Fibroblast of skin of scalp (primary cell): Measurements from ENCODE around the gene UBL4B.

Experiments
- DNase-seq: peaks from one replicate; pipeline ENCODE4 v3.0.0-alpha.2; 2013

UBL4B gene

GRCh38 chr1:110085671-110086070 lies 26.6 kb upstream of the UBL4B start:
- no peak for DNase-seq

GRCh38 chr1:110086961-110087360 lies 25.3 kb upstream of the UBL4B start:
- no peak for DNase-seq

GRCh38 chr1:110087812-110088738 lies 24.2 kb upstream of the UBL4B start:
- DNase-seq, result peak; percentile 60

GRCh38 chr1:110088739-110089316 lies 23.4 kb upstream of the UBL4B start:
- DNase-seq, result no peak

GRCh38 chr1:110089561-110090275 lies 22.5 kb upstream of the UBL4B start:
- no peak for DNase-seq

GRCh38 chr1:110091381-110091780 lies 20.9 kb upstream of the UBL4B start:
- no peak for DNase-seq

- DNase-seq, result peak; percentile 13
Observed at GRCh38 chr1:110091791-110092190, 20.5 kb upstream of the UBL4B start.

GRCh38 chr1:110092991-110093390 lies 19.3 kb upstream of the UBL4B start:
- no peak for DNase-seq

- DNase-seq, result no peak
Observed at GRCh38 chr1:110094931-110095654, 17.1 kb upstream of the UBL4B start.

GRCh38 chr1:110097507-110098221 lies 14.6 kb upstream of the UBL4B start:
- DNase-seq, result no peak

GRCh38 chr1:110098222-110099026 lies 13.8 kb upstream of the UBL4B start:
- DNase-seq, result no peak

GRCh38 chr1:110100335-110100734 lies 11.9 kb upstream of the UBL4B start:
- no peak for DNase-seq

- no peak for DNase-seq
Observed at GRCh38 chr1:110102081-110102480, 10.2 kb upstream of the UBL4B start.

GRCh38 chr1:110106013-110106941 lies 6.0 kb upstream of the UBL4B start:
- peak; percentile 65 for DNase-seq

GRCh38 chr1:110107867-110108469 lies 4.3 kb upstream of the UBL4B start:
- DNase-seq, result no peak

GRCh38 chr1:110111081-110111480 lies 1.2 kb upstream of the UBL4B start:
- no peak for DNase-seq

GRCh38 chr1:110112656-110113055 lies 413 bp downstream of the UBL4B start:
- DNase-seq, result no peak

GRCh38 chr1:110113551-110113950 lies 1.3 kb downstream of the UBL4B start:
- DNase-seq, result no peak

GRCh38 chr1:110114173-110114572 lies 1.9 kb downstream of the UBL4B start:
- no peak for DNase-seq

GRCh38 chr1:110114784-110115183 lies 2.5 kb downstream of the UBL4B start:
- DNase-seq, result no peak
